HCT116 (cell line): ENCODE results near the gene CFAP43. TPM values are rescaled to one million over a fixed set of nuclear protein-coding genes. Genes with fewer than 3 reads are reported as not detected.

Source experiments
- ATAC-seq: fragments of 200-7000 bp; cut with Tn5 transposase; 2 replicates; pipeline ENCODE4 v1.9.1; 2020; ENCODE audit warnings: mild to moderate bottlenecking, moderate library complexity
- BruUV-seq: library from RNA; stranded (reverse); fragments of 400-500 nt; replicated peaks from 2 replicates; lab custom pipeline; 2021; lab: Mats Ljungman, UMichigan
- CTCF ChIA-PET: fragments of 300-600 bp; sonication (Branson Sonifier 250); formaldehyde crosslinking; loops from one replicate; lab custom pipeline; 2021; ENCODE audit warnings: antibody characterized with exemption; lab: Charles Lee
- POLR2A ChIA-PET: fragments of 300-600, 350-600 bp; sonication (Branson Sonifier 250); formaldehyde crosslinking; loops from one replicate; lab custom pipeline; 2021; ENCODE audit warnings: antibody characterized with exemption; lab: Charles Lee
- RAD21 ChIA-PET, 2 experiments: fragments of 300-600 bp; sonication (Branson Sonifier 250); formaldehyde crosslinking; loops; one replicate each; lab custom pipeline; 2023; ENCODE audit warnings: low total read pairs in 2 of 2; ENCODE audit not compliant: uncharacterized antibody in 2 of 2, unreplicated experiment in 2 of 2, low non-redundant PET in 1 of 2; lab: Charles Lee
- DNase-seq: peaks from one replicate; pipeline ENCODE4 v3.0.0-alpha.2; 2010; ENCODE audit warnings: low read depth, low spot score
- H2AFZ ChIP-seq: fragments of 200-600 bp; shearing (Covaris generic), sonication (generic); 2 replicates; pipeline ENCODE4 v1.6.1; 2017; ENCODE audit warnings: low read depth, mixed run types, mixed read lengths, antibody characterized with exemption, low read length; ENCODE audit not compliant: poor library complexity, severe bottlenecking
- H3K27ac ChIP-seq: 2 replicates; pipeline ENCODE4 v1.5.1; 2012; ENCODE audit warnings: low read depth, low read length
- H3K27me3 ChIP-seq: fragments of 200-600 bp; sonication (generic); 2 replicates; pipeline ENCODE4 v1.6.1; 2016; ENCODE audit warnings: mixed run types, low read length, mixed read lengths; ENCODE audit not compliant: insufficient read depth
- H3K36me3 ChIP-seq, 2 experiments: fragments of 200-500 bp in 1 of 2; fragments of 200-600 bp in 1 of 2; sonication (Bioruptor generic) in 1 of 2; sonication (generic) in 1 of 2; 2 replicates each; pipeline versions ENCODE4 v1.5.1 to v1.6.1; 2014 to 2016; ENCODE audit warnings: low read length in 2 of 2, inconsistent platforms in 1 of 2, mixed read lengths in 1 of 2, mixed run types in 1 of 2; ENCODE audit not compliant: insufficient read depth in 2 of 2, control insufficient read depth in 1 of 2
- H3K4me1 ChIP-seq, 2 experiments: fragments of 200-600 bp in 1 of 2; sonication (generic) in 1 of 2; 2 replicates each; pipeline versions ENCODE4 v1.5.1 to v1.6.1; 2012 to 2017; ENCODE audit warnings: low read length in 2 of 2, inconsistent platforms in 1 of 2, mild to moderate bottlenecking in 1 of 2, mixed read lengths in 1 of 2, mixed run types in 1 of 2, moderate library complexity in 1 of 2; ENCODE audit not compliant: insufficient read depth in 2 of 2, control insufficient read depth in 1 of 2
- H3K4me2 ChIP-seq: fragments of 200-600 bp; sonication (generic); 2 replicates; pipeline ENCODE4 v1.6.1; 2017; ENCODE audit warnings: mixed run types, low read length, mixed read lengths
- H3K4me3 ChIP-seq, 2 experiments: fragments of 200-600 bp in 1 of 2; sonication (generic) in 1 of 2; replicated peaks in 1 of 2; 2 replicates each; pipeline ENCODE4 v1.5.1; 2011 to 2016; ENCODE audit warnings: low read length in 2 of 2, control low read depth in 1 of 2, low read depth in 1 of 2, mild to moderate bottlenecking in 1 of 2, mixed read lengths in 1 of 2, mixed run types in 1 of 2
- H3K79me2 ChIP-seq: fragments of 200-600 bp; sonication (generic); 2 replicates; pipeline ENCODE4 v1.6.1; 2017; ENCODE audit warnings: mild to moderate bottlenecking, mixed run types, low read length, moderate library complexity, mixed read lengths; ENCODE audit not compliant: insufficient read depth
- H3K9ac ChIP-seq: fragments of 200-600 bp; sonication (generic); 2 replicates; pipeline ENCODE4 v1.6.1; 2016; ENCODE audit warnings: low read length, mixed read lengths
- H3K9me2 ChIP-seq: fragments of 200-600 bp; sonication (generic), shearing (Covaris generic); 2 replicates; pipeline ENCODE4 v1.6.1; 2017; ENCODE audit warnings: mixed run types, mild to moderate bottlenecking, moderate library complexity; ENCODE audit not compliant: insufficient read depth
- H3K9me3 ChIP-seq, 2 experiments: fragments of 200-500 bp in 1 of 2; fragments of 200-600 bp in 1 of 2; sonication (Bioruptor generic) in 1 of 2; sonication (generic) in 1 of 2; 2 replicates each; pipeline ENCODE4 v1.6.1; 2014 to 2017; ENCODE audit warnings: low read length in 2 of 2, mixed read lengths in 2 of 2, inconsistent platforms in 1 of 2, low read depth in 1 of 2, mild to moderate bottlenecking in 1 of 2, mixed run types in 1 of 2, moderate library complexity in 1 of 2; ENCODE audit not compliant: control insufficient read depth in 1 of 2, insufficient read depth in 1 of 2
- H4K20me1 ChIP-seq: fragments of 200-600 bp; sonication (generic), shearing (Covaris generic); 2 replicates; pipeline ENCODE4 v1.6.1; 2017; ENCODE audit warnings: mixed run types, mild to moderate bottlenecking, moderate library complexity; ENCODE audit not compliant: insufficient read depth
- CEBPB ChIP-seq: IDR thresholded peaks from 2 replicates; pipeline ENCODE4 v1.6.1; 2012; ENCODE audit warnings: low read depth
- POLR2A ChIP-seq: IDR thresholded peaks from 2 replicates; pipeline ENCODE4 v1.7.0; 2011; ENCODE audit warnings: borderline replicate concordance; ENCODE audit not compliant: insufficient read depth, insufficient read length; ENCODE audit errors: extremely low read depth
- POLR2AphosphoS5 ChIP-seq: IDR thresholded peaks from 2 replicates; pipeline ENCODE4 v1.6.1; 2011; ENCODE audit warnings: mild to moderate bottlenecking, low read depth, low read length, moderate library complexity
- RAD21 ChIP-seq: IDR thresholded peaks from 2 replicates; pipeline ENCODE4 v1.6.1; 2012; ENCODE audit warnings: low read depth, mild to moderate bottlenecking
- SP1 ChIP-seq: IDR thresholded peaks from 2 replicates; pipeline ENCODE4 v1.6.1; 2012; ENCODE audit warnings: low read depth
- TCF7L2 ChIP-seq: IDR thresholded peaks from 2 replicates; pipeline ENCODE4 v1.7.0; 2011; ENCODE audit warnings: borderline replicate concordance, inconsistent platforms; ENCODE audit not compliant: insufficient read depth, insufficient read length; ENCODE audit errors: extremely low read depth
- intact Hi-C: fragments of 100-400 bp; cut with micrococcal nuclease; formaldehyde crosslinking; loops from 2 replicates; pipeline ENCODE4 v1.10.0; 2022
- total RNA-seq: library from RNA; stranded (reverse); gene quantifications from one replicate; pipeline ENCODE4 v1.2.1, GENCODE V29; 2021; ENCODE audit not compliant: unreplicated experiment
- TF ChIP-seq, protein P1 (sequence below): IDR thresholded peaks from 2 replicates; pipeline ENCODE4 v1.6.1; 2011; ENCODE audit warnings: mild to moderate bottlenecking, low read length, moderate library complexity; ENCODE audit not compliant: insufficient replicate concordance; ENCODE audit errors: extremely low read depth
- TF ChIP-seq, protein P2 (sequence below): IDR thresholded peaks from 2 replicates; pipeline ENCODE4 v1.6.1; 2012; ENCODE audit warnings: low read depth
- TF ChIP-seq, protein P3 (sequence below): IDR thresholded peaks from 2 replicates; pipeline ENCODE4 v1.6.1; 2012
- TF ChIP-seq, protein P4 (sequence below), 3 experiments: fragments of 200-600 bp in 1 of 3; sonication (generic) in 1 of 3; IDR thresholded peaks in 2 of 3; conservative IDR thresholded peaks in 1 of 3; 2 replicates each; pipeline ENCODE4 v1.5.1; 2012 to 2017; ENCODE audit warnings: low read depth in 2 of 3, low read length in 2 of 3, antibody characterized with exemption in 1 of 3, borderline replicate concordance in 1 of 3, control low read depth in 1 of 3, mild to moderate bottlenecking in 1 of 3, mixed read lengths in 1 of 3, mixed run types in 1 of 3, moderate library complexity in 1 of 3; ENCODE audit not compliant: insufficient read depth in 1 of 3

The CFAP43 gene
- total RNA-seq, 1 experiment from 2014 or later, result 4.0 TPM

DNA sequence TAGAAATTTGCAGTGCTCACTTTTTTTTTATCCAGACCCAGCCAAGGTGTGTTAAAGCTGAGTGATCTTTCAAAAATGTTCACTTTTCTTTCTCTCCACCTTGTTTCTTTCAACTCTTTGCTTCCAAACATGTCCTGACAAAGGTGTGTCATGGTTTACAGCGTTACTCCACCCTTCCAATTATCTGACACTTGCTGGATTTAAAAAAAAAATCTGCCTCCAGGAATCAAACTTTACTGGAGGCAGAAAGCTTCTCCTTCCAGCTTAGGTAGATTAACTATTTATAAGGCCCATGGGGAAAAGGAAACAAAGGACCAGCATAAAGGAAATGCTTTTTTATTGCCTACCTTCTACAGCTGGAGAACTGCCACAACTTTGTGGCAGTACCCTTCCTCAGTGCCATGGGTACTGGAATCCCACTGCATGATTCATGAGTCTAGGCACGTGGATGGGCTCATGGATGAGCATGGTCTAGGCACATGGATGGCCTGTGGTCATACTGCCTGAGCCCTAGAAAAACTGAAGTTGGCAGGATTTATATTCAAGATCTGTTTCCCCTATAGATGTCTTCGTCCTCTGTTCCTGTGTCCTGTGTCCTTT, 146.3 kb downstream of the CFAP43 start, which contains the start of gene COL17A1 (continued):
- TF ChIP-seq, protein P1, sequence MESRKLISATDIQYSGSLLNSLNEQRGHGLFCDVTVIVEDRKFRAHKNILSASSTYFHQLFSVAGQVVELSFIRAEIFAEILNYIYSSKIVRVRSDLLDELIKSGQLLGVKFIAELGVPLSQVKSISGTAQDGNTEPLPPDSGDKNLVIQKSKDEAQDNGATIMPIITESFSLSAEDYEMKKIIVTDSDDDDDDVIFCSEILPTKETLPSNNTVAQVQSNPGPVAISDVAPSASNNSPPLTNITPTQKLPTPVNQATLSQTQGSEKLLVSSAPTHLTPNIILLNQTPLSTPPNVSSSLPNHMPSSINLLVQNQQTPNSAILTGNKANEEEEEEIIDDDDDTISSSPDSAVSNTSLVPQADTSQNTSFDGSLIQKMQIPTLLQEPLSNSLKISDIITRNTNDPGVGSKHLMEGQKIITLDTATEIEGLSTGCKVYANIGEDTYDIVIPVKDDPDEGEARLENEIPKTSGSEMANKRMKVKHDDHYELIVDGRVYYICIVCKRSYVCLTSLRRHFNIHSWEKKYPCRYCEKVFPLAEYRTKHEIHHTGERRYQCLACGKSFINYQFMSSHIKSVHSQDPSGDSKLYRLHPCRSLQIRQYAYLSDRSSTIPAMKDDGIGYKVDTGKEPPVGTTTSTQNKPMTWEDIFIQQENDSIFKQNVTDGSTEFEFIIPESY, result no peak
- TF ChIP-seq POLR2AphosphoS5 (no peak), TCF7L2 (no peak), RAD21 (no peak)
- TF ChIP-seq, protein P2, sequence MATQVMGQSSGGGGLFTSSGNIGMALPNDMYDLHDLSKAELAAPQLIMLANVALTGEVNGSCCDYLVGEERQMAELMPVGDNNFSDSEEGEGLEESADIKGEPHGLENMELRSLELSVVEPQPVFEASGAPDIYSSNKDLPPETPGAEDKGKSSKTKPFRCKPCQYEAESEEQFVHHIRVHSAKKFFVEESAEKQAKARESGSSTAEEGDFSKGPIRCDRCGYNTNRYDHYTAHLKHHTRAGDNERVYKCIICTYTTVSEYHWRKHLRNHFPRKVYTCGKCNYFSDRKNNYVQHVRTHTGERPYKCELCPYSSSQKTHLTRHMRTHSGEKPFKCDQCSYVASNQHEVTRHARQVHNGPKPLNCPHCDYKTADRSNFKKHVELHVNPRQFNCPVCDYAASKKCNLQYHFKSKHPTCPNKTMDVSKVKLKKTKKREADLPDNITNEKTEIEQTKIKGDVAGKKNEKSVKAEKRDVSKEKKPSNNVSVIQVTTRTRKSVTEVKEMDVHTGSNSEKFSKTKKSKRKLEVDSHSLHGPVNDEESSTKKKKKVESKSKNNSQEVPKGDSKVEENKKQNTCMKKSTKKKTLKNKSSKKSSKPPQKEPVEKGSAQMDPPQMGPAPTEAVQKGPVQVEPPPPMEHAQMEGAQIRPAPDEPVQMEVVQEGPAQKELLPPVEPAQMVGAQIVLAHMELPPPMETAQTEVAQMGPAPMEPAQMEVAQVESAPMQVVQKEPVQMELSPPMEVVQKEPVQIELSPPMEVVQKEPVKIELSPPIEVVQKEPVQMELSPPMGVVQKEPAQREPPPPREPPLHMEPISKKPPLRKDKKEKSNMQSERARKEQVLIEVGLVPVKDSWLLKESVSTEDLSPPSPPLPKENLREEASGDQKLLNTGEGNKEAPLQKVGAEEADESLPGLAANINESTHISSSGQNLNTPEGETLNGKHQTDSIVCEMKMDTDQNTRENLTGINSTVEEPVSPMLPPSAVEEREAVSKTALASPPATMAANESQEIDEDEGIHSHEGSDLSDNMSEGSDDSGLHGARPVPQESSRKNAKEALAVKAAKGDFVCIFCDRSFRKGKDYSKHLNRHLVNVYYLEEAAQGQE, result no peak

DNA sequence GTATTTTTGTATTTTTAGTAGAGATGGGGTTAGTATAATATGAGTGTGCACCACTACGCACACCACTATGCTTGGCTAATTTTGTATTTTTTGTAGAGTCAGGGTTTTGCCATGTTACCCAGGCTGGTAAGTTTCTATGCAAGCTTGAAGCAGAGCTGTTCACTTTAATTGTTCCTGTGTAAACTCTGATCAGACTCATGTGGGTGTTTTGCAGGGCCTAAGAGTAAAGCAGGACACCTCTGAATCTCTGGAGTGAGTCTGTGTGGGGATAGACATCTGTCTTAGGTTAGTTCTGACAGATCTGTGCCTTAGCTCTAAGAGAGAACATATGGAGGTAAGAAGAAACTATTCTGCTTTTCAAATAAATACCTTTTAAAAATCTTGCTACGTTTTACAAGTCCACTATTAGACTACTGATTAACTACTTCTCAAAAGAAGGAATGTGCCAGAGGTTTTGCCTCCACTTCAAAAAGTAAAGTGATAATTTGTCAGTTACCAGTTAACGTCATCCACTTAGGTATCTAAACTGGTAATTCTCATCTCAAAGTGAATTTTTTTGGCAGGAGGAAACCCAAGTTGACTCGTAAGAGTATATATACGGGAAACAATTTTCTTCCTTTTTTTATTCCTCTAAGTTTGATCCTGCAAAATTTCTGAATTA, 147.6 kb downstream of the CFAP43 start:
- peaks cover 12 to 22% of the 10 kb centered on the region in 2 experiments; a peak in 3 of 4 replicates for H3K4me1 ChIP-seq
- no peaks in the 10 kb centered on the region for H4K20me1 ChIP-seq
- no peaks in the 10 kb centered on the region for H3K9me2 ChIP-seq
- RAD21 ChIA-PET, result no interaction called here
- no peaks in the 10 kb centered on the region for H3K79me2 ChIP-seq
- intact Hi-C loops, result no loop called here
- H3K36me3 ChIP-seq, result no peaks in the 10 kb centered on the region
- peak overlapping the region; percentile 92 for H2AFZ ChIP-seq
- POLR2A ChIA-PET, result no interaction called here
- CTCF ChIA-PET, result no interaction called here
- H3K9ac ChIP-seq, result no peak overlapping the region
- ATAC-seq (no peak), DNase-seq (no peak)
- H3K4me2 ChIP-seq, result no peak overlapping the region
- no peaks in the 10 kb centered on the region for H3K9me3 ChIP-seq
- no peaks in the 10 kb centered on the region for H3K27me3 ChIP-seq
- no peak overlapping the region for H3K4me3 ChIP-seq
- H3K27ac ChIP-seq, result no peak overlapping the region
- no peak for TF ChIP-seq SP1
- TF ChIP-seq POLR2A, result no peak
- TF ChIP-seq, protein P3, sequence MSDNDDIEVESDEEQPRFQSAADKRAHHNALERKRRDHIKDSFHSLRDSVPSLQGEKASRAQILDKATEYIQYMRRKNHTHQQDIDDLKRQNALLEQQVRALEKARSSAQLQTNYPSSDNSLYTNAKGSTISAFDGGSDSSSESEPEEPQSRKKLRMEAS, result no peak
- no peak for TF ChIP-seq CEBPB
- TF ChIP-seq, protein P4, sequence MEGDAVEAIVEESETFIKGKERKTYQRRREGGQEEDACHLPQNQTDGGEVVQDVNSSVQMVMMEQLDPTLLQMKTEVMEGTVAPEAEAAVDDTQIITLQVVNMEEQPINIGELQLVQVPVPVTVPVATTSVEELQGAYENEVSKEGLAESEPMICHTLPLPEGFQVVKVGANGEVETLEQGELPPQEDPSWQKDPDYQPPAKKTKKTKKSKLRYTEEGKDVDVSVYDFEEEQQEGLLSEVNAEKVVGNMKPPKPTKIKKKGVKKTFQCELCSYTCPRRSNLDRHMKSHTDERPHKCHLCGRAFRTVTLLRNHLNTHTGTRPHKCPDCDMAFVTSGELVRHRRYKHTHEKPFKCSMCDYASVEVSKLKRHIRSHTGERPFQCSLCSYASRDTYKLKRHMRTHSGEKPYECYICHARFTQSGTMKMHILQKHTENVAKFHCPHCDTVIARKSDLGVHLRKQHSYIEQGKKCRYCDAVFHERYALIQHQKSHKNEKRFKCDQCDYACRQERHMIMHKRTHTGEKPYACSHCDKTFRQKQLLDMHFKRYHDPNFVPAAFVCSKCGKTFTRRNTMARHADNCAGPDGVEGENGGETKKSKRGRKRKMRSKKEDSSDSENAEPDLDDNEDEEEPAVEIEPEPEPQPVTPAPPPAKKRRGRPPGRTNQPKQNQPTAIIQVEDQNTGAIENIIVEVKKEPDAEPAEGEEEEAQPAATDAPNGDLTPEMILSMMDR (IDR thresholded peaks at IDR 0.05 in 2 of 3, conservative IDR thresholded peaks at IDR 0.05 in 1 of 3; ENCODE audit: borderline replicate concordance in 1 of 3, insufficient read depth in 1 of 3, low read depth in 2 of 3, low read length in 2 of 3), result no peak
- no TSS peak for BruUV-seq
